Loucy (cell line): ENCODE results near the gene FHIT.

Experiments
- EZH2phosphoT487 ChIP-seq: fragments of 200-600 bp; IDR thresholded peaks from 2 replicates; pipeline ENCODE4 v1.6.1; 2018; ENCODE audit warnings: antibody characterized with exemption, mild to moderate bottlenecking, moderate library complexity, borderline replicate concordance
- TF ChIP-seq, protein P1 (sequence below): fragments of 200-600 bp; sonication (generic); conservative IDR thresholded peaks from 2 replicates; pipeline ENCODE4 v1.5.1; 2014; ENCODE audit warnings: mild to moderate bottlenecking, antibody characterized with exemption, low read length

DNA sequence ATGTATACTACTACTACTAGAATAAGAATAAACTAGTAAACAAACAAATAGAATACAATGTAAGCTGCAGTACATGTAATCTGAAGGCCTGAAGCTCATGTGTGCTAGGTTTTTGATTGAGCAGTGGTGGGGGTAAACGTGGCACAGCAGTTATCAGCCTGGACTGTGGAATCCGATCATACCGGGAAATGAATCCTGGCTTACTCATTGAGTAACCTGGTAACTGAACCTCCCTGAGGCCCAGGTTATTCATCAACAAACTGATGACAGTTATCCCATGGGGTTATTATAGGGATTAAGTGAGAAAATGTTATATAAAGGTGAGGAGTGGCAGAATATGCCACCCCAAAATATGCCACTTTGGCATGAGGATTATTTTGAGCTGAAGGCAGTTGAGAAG lies 339.1 kb downstream of the FHIT start:
- TF ChIP-seq, protein P1, sequence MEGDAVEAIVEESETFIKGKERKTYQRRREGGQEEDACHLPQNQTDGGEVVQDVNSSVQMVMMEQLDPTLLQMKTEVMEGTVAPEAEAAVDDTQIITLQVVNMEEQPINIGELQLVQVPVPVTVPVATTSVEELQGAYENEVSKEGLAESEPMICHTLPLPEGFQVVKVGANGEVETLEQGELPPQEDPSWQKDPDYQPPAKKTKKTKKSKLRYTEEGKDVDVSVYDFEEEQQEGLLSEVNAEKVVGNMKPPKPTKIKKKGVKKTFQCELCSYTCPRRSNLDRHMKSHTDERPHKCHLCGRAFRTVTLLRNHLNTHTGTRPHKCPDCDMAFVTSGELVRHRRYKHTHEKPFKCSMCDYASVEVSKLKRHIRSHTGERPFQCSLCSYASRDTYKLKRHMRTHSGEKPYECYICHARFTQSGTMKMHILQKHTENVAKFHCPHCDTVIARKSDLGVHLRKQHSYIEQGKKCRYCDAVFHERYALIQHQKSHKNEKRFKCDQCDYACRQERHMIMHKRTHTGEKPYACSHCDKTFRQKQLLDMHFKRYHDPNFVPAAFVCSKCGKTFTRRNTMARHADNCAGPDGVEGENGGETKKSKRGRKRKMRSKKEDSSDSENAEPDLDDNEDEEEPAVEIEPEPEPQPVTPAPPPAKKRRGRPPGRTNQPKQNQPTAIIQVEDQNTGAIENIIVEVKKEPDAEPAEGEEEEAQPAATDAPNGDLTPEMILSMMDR = no peak
- TF ChIP-seq EZH2phosphoT487 = no peak
